GM19035 (cell line): ENCODE measurements around the gene AMER3.

ENCODE experiments used
- ATAC-seq: cut with Tn5 transposase; IDR thresholded peaks from one replicate; pipeline ENCODE4 v1.9.1; 2021; ENCODE audit not compliant: unreplicated experiment

The AMER3 gene

GRCh38 chr2:130769343-130769907 is 14.1 kb downstream of the AMER3 start:
- no peak for ATAC-seq

DNA sequence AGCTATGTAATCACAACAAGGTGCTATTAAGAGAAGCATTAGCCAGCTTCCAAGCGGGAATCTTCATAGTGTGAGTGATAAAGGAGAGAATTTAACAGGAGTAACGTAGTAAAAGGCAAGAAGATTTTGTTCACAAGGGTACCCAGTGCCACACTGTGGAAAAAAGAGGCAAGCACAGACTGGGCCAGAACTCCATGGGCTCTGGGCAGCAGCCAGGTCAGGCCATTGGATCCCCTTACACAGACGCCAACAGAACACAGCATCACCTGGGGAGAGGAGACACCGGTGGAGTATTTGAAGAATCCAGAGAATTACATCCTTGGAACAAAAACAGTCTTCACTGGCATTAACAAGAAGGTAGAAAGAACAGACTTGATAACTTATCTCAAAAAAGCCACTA is 21.2 kb downstream of the AMER3 start:
- no peak for ATAC-seq

DNA sequence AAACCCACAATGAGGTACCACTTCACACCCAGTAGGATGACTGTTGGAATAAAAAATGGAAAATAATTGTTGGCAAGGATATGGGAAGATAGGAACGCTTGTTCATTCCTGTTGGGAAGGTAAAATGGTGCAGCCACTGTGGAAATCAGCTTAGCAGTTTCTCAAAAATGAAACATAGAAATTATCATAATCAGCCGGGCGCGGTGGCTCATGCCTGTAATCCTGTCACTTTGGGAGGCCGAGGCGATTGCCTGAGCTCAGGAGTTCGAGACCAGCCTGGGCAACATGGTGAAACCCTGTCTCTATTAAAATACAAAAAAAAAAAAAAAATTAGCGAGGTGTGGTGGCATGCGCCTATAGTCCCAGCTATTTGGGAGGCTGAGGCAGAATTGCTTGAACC is 23.4 kb downstream of the AMER3 start:
- ATAC-seq, result no peak

DNA sequence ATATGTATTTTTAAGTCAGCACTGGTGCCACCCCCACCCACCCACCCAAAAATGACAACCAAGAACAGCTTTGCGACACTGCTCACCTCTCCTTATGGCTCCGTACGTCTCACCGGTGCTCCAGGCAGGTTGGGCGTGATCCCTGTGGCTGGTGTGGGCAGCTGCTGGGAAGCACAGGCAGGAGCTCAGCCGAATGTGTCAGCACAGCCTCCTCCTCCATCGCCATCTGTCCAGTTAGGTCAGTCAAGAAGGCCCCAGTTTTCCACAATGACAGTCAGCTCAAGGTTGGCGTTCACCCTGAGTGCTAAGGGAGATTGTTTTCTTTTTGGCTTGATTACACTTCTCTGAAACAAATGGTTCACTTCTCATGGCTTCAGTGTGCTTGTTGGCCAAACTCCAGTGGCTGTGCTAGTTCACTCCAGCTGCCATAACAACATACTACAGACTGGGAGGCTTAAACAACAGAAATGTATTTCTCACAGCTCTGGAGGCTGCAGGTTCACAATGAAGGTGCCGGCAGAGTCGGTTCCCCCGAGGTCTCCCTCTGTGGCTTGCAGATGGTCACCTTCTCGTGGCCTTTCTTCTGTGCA is 30.2 kb downstream of the AMER3 start:
- ATAC-seq, result no peak

DNA sequence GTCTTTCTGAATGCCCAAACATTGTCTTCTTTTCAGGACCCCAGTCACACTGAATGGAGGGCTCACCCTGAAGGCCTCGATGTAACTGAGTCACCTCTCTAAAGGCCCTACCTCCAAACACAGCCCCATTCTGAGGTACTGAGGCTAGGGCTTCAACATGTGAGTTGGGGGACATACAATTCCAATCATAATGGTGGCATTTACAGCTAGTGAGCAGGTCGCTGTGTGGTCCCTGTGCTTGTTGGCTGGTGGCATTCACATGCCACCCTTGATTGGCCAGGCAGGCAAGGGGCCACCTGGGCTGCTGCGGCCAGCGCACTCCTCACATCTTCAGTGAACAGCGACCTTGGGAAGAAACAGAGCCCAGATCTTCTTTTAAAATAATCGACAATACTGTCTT is 30.7 kb downstream of the AMER3 start:
- ATAC-seq, result no peak

- ATAC-seq, result no peak
These were observed 32.5 kb downstream of the AMER3 start for GRCh38 chr2:130787841-130788240.

DNA sequence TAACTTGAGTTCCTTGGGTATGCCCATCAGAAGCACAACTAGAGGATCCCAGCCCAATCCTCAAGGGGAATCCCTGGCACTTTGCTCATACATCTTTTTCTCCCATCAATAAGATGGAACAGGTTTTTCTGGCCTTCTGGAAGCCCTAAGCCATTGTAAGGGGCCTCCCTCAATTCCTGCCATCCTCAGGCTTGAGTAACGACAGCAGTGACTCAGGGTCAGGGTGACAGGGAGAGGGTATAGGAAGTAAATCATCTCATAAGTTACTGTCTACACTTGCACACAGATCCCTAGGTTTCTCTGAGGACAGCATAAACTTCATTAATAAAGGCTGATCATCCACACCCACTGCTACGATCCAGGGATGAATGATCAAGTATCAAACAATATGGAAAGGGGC is 35.0 kb downstream of the AMER3 start:
- no peak for ATAC-seq

- ATAC-seq, result no peak
These were observed 35.7 kb downstream of the AMER3 start for GRCh38 chr2:130790804-130791616.

DNA sequence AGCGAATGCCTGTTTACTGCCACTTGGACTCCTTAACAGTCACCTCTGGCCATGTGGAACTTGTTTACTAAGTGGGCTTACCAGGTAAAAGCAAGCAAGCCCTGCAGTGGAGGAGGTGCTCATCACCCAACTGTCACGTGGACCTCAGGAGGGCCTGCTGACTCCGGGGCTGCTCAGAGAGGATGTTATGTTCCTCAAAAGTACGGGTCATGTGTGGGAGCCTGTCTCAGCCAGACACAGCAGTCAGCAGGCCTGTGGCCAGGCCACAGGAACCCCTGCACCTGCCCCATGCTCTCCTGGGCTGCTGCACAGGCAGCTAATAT is 36.2 kb downstream of the AMER3 start:
- no peak for ATAC-seq

DNA sequence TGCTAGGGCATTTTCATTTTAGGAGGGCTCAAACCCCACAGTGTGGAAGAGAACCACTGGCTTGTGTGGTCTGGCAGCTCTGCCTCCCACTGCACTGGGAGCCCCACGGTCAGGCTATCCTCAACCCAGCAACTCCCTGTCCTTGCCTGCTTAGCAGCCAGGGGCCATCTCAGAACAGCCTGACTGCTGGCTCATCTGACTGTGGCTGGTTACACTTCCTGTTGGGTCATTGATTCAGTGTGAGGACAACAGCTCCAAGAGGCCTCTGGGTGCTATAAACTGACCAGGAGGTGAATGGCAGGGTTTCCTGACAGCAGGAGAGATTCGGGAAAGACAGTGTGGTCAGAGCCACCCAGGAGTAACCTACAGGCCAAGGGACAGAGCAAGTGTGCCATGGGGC is 40.1 kb downstream of the AMER3 start:
- ATAC-seq, result no peak

DNA sequence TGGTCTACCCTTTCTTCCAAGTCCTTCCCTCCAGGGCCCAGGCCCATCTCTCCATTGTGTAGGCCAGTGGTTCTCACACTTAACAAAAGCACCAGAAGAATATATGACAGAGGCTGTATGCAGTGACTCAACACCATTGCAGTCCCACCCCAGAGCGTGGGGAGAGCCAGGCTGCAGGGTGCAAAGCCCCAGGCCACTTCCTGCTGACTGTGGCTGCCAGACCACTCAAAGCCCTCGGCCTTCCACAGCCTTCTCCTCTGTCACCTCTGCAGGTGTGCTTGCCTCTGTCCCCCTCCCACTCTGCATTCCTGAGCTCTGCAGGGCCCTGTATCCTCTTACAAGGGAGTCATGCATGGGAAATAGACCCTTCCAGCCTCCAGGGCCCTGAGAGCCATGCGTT is 41.0 kb downstream of the AMER3 start:
- ATAC-seq, result no peak

GRCh38 chr2:130797493-130798435 is 42.4 kb downstream of the AMER3 start:
- peak; percentile 94 for ATAC-seq

DNA sequence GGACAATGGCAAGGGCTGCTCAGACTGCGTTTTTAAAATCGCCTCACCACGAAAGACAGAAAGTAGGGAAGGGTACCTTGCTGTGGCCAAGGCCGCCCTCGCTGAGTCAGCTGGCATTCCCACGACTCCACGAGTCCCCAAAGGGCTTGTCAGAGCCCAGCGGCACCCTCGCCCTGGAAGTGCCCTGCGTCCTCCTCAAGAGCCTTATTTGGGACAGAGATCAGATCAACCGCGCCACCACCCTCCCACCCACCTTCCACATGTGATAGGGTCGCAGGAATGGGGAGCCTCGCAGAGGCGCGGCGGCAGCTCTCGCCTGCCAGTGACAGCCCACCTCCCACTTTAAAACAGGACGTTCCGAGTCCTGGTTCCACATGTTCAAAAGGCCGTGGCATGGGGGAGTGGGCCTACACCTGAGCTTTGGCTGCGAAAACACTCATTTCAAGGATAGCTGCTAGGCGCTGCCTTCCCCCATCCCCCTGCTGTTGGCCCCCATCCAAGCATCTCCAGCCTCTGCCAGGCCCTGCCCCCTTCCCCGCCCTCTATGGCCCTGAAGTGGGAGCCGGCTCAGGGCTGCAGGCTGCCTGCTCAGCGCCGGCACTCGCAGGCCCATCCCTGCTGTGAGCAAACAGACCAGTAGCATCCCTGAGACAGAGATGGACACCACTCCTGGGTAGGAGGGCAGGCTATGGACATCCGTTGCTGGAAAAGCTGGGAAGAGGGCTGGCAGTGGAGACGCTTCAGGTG is 43.3 kb downstream of the AMER3 start:
- no peak for ATAC-seq

- ATAC-seq, result no peak
These were observed 44.0 kb downstream of the AMER3 start for GRCh38 chr2:130799295-130799694.

DNA sequence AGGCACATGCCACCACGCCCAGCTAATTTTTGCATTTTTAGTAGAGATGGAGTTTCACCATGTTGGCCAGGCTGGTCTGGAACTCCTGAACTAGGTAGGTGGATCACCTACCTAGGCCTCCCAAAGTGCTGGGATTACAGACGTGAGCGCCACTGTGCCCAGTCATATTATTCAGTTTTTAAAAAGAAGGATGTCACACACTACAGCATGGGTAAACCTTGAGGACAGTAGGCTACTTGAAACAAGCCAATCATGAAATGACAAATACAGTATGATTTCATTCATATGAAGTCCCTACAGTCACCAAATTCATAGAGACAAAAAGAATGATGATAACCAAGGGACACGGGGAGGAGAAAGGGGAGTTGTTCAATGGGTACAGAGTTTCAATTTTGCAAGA is 50.3 kb downstream of the AMER3 start:
- ATAC-seq, result no peak

DNA sequence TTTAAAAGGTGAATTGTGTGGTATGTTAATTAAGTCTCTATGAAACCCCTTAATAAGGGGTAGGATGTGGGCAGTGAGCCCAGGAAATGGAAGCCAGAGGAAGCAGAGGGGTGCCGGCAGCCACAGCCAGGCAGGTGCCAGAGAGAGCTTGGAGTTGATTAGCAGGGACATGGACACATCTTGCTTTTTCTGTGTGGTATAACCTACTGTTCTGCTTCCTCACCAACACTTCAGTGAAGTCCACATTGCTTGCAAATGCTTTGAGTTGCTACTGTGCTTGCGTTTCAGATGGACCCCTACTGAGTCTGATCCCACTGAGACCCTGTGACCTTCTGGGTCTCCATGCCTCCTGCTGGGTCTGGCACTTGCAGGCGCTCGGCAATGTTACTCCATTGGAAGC is 51.0 kb downstream of the AMER3 start:
- ATAC-seq, result no peak

DNA sequence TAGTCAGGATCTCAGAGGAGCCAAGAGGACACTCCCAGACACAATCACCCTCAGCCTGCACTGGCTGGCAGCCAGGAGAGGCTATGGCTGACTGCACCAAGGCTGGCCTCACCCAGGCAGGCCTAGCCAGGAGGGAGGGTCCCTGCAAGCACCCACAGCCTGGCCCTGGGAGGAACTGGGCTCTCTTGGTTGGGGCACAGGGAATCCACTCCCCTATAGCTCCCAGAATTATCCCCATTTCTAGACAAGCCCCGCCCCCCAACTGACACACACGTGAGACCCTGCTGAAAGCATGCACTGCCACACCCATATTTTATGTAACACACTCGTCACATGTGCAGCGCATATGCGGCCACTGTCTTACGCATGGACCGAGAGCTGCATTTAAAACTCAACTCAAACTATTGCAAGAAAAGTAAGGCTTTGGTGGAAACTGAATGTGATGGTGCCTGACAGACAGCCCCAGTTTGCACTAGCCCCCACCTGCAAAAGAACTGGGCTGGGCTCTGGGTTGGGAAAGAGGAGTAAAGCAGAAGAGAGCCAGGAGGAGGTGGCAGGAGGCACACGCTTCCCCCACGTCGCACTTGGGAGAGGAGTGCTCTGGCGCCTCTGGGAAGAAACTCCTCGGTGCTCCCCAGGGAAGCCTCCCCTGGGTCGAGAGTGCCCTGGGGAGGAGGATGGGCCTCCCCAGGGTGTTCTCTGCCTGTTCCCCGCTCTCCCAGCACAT is 52.5 kb downstream of the AMER3 start:
- no peak for ATAC-seq

DNA sequence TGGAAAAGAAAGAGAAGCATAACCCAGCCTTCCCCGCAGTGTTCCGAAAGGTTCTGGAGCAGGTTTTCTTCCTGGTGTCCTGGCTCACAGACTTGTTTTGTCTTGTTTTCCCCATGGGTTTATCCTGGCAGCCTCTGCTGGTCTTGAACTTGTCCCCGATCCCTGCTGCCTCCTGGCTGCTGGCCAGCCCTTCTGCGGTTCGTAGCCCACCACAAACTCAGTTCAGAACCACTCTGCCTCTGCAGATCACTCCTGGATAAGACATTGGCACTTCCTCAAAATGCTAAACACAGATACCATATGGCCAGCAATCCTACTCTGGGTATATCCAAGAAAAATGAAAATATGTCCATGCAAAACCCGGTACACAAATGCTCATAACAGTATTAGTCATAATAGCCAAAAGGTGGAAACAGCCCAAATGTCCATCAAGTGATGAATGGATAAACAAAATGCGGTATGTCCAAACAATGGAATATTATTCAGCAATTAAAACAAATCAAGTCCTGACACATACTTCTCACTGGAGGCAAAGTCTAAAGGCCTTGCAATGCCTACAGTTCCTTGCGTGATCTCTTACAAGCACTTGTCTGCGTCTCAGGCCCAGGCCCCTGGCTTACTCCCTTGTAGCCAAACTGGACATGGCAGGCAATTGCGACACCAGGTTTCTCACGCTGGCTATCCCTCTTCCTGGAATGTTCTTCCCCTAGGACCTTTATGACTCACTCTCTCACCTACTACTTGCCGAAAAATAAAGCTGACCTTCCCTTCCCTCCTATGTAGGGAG is 53.3 kb downstream of the AMER3 start:
- no peak for ATAC-seq

DNA sequence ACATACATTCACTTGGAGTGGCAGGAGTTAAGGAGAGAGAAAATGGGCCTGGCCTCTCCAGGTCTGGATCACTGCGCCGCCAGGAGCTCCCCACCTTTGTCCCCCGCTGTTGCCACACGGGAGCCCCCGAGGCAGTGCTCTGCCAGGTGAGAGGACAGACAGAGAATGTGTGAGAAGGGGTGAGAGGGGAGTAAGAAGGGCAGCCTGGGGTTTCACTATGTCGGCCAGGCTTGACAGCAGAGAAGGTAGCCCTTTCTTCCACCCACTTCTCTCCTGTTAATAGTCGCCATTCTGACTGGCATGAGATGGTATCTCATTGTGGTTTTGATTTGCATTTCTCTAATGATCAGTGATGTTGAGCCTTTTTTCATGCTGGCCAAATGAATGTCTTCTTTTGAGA is 55.1 kb downstream of the AMER3 start:
- ATAC-seq, result no peak
